ENCODE results near the gene PTPRD. TPM values are rescaled to one million over a fixed set of nuclear protein-coding genes. Genes with fewer than 3 reads are reported as not detected.

The PTPRD gene
- total RNA-seq, 1 donor: 26.3 TPM

- peak; percentile 8 for DNase-seq (ENCODE audit: low read depth)
- H3K4me3 ChIP-seq (ENCODE audit: low read depth, low read length): no peak overlapping the region
- TF ChIP-seq CTCF (IDR thresholded peaks at IDR 0.05; ENCODE audit: insufficient read depth, low read depth, low read length): no peak
Measured at GRCh38 chr9:8686516-8686915, 1926.3 kb downstream of the PTPRD start.

DNA sequence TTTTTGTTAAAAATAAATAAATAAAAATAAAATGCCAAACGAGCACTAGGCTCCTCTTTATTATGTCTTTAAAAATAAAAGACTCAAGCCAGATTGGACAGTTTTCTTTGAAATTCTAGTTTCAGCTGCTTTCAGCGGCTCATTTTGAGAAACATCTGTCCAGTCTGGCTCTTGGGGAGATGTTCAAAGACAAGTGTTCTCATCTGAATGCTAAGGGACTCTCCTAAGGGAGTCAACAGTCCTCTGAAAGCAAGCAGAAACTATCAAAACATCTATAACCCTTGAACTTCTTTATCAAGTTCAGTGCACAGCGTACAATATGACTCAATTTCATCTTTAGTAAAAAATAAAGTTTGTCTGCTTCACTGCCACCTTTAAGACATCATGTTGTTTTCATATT, 1927.0 kb downstream of the PTPRD start:
- no peak overlapping the region for H3K4me3 ChIP-seq (ENCODE audit: low read depth, low read length)
- no peak for TF ChIP-seq CTCF (IDR thresholded peaks at IDR 0.05; ENCODE audit: insufficient read depth, low read depth, low read length)
- DNase-seq (ENCODE audit: low read depth): no peak

DNA sequence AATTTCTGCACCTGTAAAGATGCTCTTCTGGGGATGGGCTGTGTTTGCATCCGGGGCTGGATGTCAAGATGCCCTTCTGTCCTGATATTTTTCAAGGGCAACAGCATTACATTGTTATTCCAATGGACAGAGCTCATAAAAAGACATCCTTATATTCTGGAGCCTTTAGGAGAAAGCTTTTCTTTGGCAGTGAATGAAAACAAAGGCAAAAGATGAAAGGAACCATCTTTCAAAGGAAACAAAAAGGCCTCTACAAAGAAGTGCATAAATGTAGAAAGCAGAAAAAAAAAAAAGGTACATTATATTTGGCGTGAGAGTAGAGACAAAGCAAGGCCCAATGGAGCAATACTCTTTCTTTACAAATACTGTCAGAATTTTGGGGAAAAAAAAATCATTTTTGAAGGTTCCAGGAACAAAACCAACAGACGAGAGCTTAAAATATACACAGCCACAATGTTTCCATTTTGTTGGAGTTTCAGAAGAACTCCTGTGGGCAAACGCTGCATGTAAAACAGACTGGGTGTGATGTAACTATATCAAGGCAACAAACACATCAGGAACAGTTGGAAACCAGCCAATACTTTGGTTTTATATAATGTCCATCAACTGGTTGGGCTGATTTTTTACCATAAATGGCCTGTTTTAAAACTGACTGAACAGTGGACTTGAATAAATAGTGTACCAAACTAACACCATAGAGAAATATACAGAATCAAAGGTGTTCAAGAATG, 1927.7 kb downstream of the PTPRD start:
- TF ChIP-seq CTCF (IDR thresholded peaks at IDR 0.05; ENCODE audit: insufficient read depth, low read depth, low read length): no peak
- no peak for DNase-seq (ENCODE audit: low read depth)
- H3K4me3 ChIP-seq (ENCODE audit: low read depth, low read length): no peak overlapping the region

DNA sequence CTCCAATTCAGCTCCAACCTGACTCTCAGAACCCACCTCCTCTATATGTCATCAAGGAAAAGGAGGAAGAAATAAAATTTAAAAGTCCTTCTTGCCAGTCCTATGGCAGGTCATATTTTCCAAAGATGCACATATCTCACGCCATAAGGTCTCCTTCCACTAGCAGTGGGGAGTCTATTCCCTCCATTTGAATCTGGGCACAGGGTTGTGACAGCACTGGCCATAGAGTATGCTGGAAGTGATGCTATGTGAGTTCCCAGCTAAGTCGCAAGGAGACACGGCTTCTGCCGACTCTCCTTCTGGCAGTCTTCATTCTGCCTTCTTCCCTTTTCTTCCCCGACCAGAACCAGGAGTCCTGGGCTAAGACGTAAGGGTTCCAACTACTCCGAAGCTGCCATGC, 1929.3 kb downstream of the PTPRD start:
- TF ChIP-seq CTCF (IDR thresholded peaks at IDR 0.05; ENCODE audit: insufficient read depth, low read depth, low read length): no peak
- H3K4me3 ChIP-seq (ENCODE audit: low read depth, low read length): no peak overlapping the region
- DNase-seq (ENCODE audit: low read depth): no peak

DNA sequence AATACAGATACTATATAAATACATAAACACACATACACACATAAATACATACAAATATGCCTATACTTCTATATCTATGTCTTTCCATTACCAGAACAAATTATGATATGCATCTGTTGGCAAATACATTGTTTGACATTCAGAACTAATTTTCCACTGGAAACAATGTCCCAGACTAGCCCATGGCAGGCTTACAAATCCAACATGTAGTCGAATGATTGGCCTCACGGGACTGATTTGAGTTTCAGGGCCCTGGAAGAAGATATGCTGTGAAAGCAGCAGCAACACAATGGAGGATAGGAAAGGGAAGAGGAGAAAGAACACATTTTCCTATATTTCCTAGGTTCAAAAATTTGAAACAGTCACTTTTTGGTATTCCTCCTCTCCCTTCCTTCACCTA, 1932.1 kb downstream of the PTPRD start:
- no peak overlapping the region for H3K4me3 ChIP-seq (ENCODE audit: low read depth, low read length)
- no peak for TF ChIP-seq CTCF (IDR thresholded peaks at IDR 0.05; ENCODE audit: insufficient read depth, low read depth, low read length)
- no peak for DNase-seq (ENCODE audit: low read depth)

DNA sequence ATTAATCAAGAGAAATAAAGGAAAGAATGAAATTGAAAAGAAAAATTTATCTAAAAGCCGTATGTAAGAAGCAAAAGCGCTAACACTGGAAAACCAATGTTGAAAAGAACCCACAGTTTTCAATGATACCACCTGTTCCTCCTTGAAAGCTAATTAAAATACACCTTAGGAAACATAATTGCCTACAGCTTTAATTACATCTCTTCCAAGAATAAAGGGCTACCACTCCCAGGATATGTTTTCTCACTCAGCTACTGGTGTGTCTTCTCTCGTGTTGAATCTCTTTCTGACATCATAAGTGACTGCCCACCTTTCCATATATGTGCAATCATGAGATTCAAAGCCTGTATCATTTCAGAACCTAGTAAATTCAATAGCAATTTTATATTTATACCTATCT, 1932.6 kb downstream of the PTPRD start:
- TF ChIP-seq CTCF (IDR thresholded peaks at IDR 0.05; ENCODE audit: insufficient read depth, low read depth, low read length): no peak
- no peak overlapping the region for H3K4me3 ChIP-seq (ENCODE audit: low read depth, low read length)
- DNase-seq (ENCODE audit: low read depth): no peak

GRCh38 chr9:8679371-8679822, 1933.4 kb downstream of the PTPRD start:
- no peak for TF ChIP-seq CTCF (IDR thresholded peaks at IDR 0.05; ENCODE audit: insufficient read depth, low read depth, low read length)
- H3K4me3 ChIP-seq (ENCODE audit: low read depth, low read length): no peak overlapping the region
- DNase-seq (ENCODE audit: low read depth): peak; percentile 1

Measured in fibroblast of villous mesenchyme (primary cell).